HG03571 (cell line): ENCODE results near the gene CLK4.
"Not testable (repeated sequence)": the region's sequence is repeated elsewhere in the genome, so short reads cannot be mapped to it uniquely, and the experiment has no call there.

ENCODE experiments used
- ATAC-seq: cut with Tn5 transposase; IDR thresholded peaks from one replicate; pipeline ENCODE4 v1.9.1; 2021; ENCODE audit not compliant: unreplicated experiment

Gene CLK4

DNA sequence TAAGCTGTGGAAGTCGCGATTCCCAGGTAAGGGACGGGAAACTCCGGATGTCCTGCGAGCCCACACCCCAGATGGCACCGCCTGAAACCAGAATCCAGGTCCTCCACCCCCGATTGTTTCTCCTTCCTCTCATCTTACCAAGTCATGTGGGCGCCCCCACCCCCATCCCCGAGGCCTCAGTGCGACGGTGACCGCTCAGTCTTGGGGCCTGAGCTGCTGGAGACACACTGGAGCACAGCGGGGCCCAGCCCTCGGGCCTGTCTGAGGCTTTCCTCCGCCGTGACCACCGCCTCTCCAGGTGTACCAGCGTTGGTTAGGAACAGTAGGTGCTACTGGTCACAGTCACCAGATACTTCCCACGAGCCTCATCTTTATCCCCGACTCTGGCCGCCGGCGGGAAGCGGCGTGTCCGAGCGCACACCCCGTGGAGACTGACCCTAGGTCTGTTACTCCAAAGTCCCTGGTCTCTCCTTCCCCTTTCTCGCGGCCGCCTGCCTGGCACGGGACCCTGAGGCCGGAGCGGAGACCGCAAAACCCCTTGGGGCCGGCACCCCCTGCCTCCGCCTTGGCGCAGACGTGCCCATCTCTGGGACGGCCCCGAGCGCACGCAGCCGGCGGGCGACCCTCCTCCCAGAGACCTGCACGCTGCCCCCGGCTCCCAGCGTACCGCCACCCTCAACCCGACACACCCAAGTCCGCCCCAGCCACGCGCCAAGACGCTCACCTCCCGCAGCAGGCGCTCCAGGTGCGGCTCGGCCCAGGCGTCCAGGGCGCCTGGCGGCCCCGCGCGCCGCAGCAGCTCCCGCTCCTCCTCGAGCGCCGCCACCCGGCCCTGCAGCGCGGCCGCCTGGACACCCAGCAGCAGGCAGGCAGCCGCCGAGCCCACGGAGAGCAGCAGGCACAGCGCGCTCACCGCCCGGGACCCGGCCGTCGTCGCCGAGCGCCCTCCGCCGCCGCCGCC is 37.4 kb downstream of the CLK4 start:
- no peak for ATAC-seq

DNA sequence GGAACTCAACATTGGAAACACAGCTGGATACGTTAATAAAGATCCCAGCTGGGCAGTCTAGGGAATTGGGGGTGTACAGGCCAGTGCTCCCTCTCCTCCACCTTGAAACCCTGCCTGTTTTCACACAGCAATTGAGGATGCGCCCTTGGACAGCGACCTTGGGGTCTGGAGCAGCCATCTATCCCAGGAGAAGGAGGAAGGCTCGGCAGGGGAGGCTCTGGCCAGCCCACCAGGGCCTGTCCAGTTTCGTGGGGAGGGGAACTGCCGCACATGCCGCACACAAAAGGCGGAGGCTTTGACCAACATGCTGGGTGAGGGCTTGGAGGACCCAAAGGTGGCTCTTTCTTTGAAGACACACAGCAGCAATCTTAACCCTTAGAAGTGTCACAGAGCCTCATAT is 38.1 kb downstream of the CLK4 start:
- no peak for ATAC-seq

DNA sequence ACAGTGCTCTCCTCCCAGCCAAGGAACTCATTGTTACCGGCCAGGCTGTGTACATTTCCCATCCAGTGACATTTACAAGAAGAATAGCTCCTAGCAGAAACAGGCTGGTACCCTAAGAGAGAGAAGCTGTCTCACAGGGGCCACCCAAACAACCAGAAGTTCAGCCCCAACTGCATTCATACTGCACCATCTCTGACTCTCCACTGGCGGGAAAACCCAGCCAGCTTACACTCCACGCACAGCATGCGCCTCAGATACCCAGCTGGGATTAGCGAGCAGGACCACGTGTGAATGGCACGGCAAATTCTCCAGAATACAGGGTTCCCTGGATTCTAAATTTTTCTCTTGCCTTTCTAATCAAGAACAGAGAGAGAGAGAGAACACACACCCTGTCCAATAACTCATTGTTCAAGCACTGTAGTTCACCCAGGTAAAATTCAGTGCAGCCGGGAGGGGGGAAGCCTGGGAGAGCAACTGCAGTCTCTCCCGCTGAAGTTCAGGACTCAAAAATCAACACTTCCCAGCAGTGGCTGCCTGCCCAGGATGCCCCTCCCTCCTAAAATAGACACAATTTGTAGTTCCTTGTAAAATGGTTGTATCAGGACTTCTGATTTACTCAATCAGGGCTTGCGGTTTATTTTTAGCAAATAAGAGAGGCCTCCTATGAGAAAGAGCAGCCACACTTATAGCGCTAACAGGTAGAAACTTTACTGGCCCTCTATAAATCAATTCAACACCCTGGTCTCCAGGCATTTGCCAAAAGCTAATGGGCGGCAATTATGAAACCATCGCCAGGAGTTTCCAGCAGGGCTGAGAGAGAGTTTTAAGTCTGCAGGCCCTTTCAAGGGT is 38.9 kb downstream of the CLK4 start:
- ATAC-seq = no peak

GRCh38 chr5:178586396-178586795 is 40.5 kb downstream of the CLK4 start:
- ATAC-seq = no peak

- ATAC-seq = not testable (repeated sequence)
Measured at GRCh38 chr5:178585421-178585820, 41.4 kb downstream of the CLK4 start.

GRCh38 chr5:178583279-178583678 is 43.6 kb downstream of the CLK4 start:
- no peak for ATAC-seq

DNA sequence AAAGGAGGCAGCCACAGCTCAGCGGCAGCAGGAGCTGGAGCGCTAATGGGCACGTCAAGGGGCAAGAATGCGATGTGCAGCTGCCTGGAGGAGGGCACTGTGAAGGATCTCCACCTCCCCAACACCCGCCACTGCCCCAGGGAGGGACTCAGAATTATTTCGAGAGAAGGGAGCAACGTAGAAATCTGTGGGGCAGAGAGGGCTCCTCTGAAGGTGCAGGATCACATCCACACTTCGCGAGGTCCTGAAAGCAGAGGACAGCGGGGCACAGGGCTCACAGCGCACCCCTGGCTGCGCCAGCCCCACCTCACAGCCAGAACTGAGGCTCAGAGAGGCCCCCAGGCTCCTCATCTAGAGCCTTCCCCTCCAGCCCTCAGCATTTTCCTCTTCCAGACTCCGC is 44.6 kb downstream of the CLK4 start:
- ATAC-seq = no peak

- ATAC-seq = no peak
Measured at GRCh38 chr5:178581621-178582020, 45.2 kb downstream of the CLK4 start.

DNA sequence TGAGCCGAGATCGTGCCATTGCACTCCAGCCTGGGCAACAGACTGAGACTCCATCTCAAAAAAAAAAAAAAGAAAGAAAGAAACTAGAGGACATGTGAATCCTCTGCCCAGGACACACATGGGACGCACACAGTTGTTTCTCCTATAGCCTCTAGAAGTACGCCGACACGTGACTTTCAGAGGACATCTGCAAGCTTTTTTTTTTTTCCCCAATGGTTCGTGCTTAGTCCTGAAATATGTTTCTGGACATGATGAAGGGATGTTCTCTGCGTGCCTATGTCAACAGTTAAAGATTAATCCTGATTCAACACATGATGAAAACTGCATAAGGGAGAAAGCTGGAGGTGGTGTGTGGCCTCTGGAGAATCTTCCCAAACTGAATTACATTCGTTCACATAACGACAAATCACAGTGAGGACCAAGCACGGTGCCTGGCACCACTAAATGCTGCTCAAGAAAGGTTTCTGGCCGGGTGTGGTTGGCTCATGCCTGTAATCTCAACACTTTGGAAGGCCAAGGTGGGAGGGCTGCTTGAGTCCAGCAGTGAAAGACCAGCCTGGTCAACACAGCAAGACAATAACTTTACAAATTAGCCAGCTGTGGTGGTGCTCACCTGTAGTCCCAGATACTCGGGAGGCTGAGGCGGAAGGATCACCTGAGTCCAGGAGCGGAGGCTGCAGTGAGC is 46.4 kb downstream of the CLK4 start:
- no peak for ATAC-seq

- ATAC-seq = no peak
Measured at GRCh38 chr5:178577944-178578343, 48.9 kb downstream of the CLK4 start.

GRCh38 chr5:178577376-178577839 is 49.4 kb downstream of the CLK4 start:
- no peak for ATAC-seq

- ATAC-seq = no peak
Measured at GRCh38 chr5:178576591-178577351, 50.1 kb downstream of the CLK4 start.

GRCh38 chr5:178573216-178573615 is 53.6 kb downstream of the CLK4 start:
- ATAC-seq = no peak

- no peak for ATAC-seq
Measured at GRCh38 chr5:178572617-178573016, 54.2 kb downstream of the CLK4 start.

DNA sequence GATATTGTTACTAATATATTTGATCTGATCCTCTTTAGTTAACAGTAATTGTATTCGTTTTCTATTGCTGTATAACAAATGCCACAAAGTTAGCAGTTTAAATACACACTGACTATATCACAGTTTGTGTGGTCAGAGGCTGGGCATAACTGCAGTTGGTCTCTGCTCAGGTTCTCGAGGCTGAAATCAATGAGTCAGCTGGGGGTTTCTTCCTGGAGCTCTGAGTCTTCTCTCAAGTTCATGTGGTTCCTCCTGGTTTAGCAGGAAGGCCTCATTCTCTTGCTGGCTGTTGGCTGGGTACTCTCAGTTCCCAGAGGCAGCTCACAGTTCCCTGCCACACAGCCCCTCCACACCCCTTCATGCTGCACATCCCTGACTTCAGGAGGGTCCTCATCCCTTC is 57.4 kb downstream of the CLK4 start:
- no peak for ATAC-seq

GRCh38 chr5:178564811-178565550 is 61.9 kb downstream of the CLK4 start:
- no peak for ATAC-seq

DNA sequence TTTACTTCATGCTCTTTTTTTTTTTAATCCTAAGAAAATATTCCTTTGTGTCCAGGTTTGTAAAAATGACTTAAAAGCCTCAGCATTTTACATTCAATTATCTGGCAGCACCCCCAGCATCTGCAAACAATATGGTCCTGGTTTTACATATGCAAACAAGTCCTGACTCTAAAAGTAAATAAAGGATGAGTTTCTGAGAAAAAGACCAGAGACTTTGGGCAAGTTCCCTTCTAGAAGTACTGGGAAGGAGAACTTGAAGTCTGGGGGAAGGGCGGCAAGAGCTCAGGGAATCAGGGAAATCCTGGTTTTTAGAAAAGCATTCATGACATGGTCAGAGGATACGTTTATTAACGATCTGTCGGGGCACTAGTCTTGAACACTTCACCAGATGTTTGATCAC is 62.5 kb downstream of the CLK4 start:
- ATAC-seq = no peak

DNA sequence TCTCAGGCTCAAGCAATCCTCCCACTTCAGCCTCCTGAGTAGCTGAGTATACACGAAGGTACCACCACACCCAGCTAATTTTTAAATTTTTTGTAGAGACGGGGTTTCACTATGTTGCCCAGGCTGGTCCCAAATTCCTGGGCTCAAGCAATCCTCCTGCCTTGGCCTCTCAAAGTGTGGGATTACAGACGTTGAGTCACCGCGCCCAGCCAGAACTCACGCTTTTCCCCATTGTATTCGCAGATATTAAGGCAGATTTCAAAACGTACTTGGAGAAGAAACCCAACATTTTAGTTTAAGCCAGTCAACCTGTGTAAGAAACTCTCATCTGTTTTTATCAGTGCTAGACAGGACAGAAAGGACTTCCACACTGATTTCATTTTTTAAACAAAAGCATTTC is 63.2 kb downstream of the CLK4 start:
- ATAC-seq = no peak

GRCh38 chr5:178561746-178562264 is 65.0 kb downstream of the CLK4 start:
- no peak for ATAC-seq

GRCh38 chr5:178560911-178561310 is 65.9 kb downstream of the CLK4 start:
- ATAC-seq = no peak
